Measurements from ENCODE around the gene PCF11. TPM values are rescaled to one million over a fixed set of nuclear protein-coding genes. Genes with fewer than 3 reads are reported as not detected.

Gene PCF11
- total RNA-seq, 1 experiment from 2014 or later = 41.9 TPM

DNA sequence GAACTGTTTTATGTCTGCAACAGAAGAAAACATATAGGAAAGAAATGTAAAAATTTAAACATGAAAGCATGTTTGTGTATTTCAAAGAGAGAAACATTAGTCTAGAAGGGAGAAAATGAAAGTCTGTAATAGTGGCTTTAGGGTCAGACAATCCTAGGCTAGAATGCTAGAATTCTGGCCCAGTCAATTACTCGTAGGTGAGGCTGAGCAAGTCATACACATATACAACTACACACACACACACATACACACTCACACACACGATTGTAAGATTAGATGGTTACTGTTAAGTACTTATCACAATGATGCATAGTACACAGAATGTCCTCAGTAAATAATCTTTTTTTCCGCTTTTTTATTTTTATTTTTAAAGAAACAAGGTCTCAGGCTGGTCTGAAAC is 37.7 kb upstream of the PCF11 start:
- TF ChIP-seq JUND (IDR thresholded peaks at IDR 0.05) (no peak), RAD21 (IDR thresholded peaks at IDR 0.05; ENCODE audit: low read depth) (no peak), YY1 (IDR thresholded peaks at IDR 0.05; ENCODE audit: extremely low read depth, insufficient replicate concordance, low read depth, low read length) (no peak), ATF3 (IDR thresholded peaks at IDR 0.05) (no peak), POLR2A (IDR thresholded peaks at IDR 0.05; ENCODE audit: borderline replicate concordance, extremely low read depth, insufficient read depth, insufficient read length) (no peak), ZFX (IDR thresholded peaks at IDR 0.05) (no peak), CBX3 (IDR thresholded peaks at IDR 0.05; ENCODE audit: low read depth) (no peak), POLR2AphosphoS5 (IDR thresholded peaks at IDR 0.05; ENCODE audit: low read depth, low read length) (no peak), CEBPB (IDR thresholded peaks at IDR 0.05; ENCODE audit: low read depth) (no peak), SIN3A (IDR thresholded peaks at IDR 0.05; ENCODE audit: low read depth) (no peak), EZH2phosphoT487 (IDR thresholded peaks at IDR 0.05; ENCODE audit: borderline replicate concordance) (no peak), TCF7L2 (IDR thresholded peaks at IDR 0.05; ENCODE audit: borderline replicate concordance, extremely low read depth, insufficient read depth, insufficient read length) (no peak), SP1 (IDR thresholded peaks at IDR 0.05; ENCODE audit: low read depth) (no peak), EGR1 (IDR thresholded peaks at IDR 0.05; ENCODE audit: low read depth) (no peak), ELF1 (IDR thresholded peaks at IDR 0.05; ENCODE audit: borderline replicate concordance, low read depth) (no peak)
- TF ChIP-seq, protein P1, sequence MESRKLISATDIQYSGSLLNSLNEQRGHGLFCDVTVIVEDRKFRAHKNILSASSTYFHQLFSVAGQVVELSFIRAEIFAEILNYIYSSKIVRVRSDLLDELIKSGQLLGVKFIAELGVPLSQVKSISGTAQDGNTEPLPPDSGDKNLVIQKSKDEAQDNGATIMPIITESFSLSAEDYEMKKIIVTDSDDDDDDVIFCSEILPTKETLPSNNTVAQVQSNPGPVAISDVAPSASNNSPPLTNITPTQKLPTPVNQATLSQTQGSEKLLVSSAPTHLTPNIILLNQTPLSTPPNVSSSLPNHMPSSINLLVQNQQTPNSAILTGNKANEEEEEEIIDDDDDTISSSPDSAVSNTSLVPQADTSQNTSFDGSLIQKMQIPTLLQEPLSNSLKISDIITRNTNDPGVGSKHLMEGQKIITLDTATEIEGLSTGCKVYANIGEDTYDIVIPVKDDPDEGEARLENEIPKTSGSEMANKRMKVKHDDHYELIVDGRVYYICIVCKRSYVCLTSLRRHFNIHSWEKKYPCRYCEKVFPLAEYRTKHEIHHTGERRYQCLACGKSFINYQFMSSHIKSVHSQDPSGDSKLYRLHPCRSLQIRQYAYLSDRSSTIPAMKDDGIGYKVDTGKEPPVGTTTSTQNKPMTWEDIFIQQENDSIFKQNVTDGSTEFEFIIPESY (IDR thresholded peaks at IDR 0.05; ENCODE audit: extremely low read depth, insufficient replicate concordance, low read length) = no peak
- TF ChIP-seq, protein P2, sequence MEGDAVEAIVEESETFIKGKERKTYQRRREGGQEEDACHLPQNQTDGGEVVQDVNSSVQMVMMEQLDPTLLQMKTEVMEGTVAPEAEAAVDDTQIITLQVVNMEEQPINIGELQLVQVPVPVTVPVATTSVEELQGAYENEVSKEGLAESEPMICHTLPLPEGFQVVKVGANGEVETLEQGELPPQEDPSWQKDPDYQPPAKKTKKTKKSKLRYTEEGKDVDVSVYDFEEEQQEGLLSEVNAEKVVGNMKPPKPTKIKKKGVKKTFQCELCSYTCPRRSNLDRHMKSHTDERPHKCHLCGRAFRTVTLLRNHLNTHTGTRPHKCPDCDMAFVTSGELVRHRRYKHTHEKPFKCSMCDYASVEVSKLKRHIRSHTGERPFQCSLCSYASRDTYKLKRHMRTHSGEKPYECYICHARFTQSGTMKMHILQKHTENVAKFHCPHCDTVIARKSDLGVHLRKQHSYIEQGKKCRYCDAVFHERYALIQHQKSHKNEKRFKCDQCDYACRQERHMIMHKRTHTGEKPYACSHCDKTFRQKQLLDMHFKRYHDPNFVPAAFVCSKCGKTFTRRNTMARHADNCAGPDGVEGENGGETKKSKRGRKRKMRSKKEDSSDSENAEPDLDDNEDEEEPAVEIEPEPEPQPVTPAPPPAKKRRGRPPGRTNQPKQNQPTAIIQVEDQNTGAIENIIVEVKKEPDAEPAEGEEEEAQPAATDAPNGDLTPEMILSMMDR (IDR thresholded peaks at IDR 0.05 in 2 of 3, conservative IDR thresholded peaks at IDR 0.05 in 1 of 3; ENCODE audit: borderline replicate concordance in 1 of 3, insufficient read depth in 1 of 3, low read depth in 2 of 3, low read length in 2 of 3) = no peak
- TF ChIP-seq, protein P3, sequence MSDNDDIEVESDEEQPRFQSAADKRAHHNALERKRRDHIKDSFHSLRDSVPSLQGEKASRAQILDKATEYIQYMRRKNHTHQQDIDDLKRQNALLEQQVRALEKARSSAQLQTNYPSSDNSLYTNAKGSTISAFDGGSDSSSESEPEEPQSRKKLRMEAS (IDR thresholded peaks at IDR 0.05) = no peak
- TF ChIP-seq, protein P4, sequence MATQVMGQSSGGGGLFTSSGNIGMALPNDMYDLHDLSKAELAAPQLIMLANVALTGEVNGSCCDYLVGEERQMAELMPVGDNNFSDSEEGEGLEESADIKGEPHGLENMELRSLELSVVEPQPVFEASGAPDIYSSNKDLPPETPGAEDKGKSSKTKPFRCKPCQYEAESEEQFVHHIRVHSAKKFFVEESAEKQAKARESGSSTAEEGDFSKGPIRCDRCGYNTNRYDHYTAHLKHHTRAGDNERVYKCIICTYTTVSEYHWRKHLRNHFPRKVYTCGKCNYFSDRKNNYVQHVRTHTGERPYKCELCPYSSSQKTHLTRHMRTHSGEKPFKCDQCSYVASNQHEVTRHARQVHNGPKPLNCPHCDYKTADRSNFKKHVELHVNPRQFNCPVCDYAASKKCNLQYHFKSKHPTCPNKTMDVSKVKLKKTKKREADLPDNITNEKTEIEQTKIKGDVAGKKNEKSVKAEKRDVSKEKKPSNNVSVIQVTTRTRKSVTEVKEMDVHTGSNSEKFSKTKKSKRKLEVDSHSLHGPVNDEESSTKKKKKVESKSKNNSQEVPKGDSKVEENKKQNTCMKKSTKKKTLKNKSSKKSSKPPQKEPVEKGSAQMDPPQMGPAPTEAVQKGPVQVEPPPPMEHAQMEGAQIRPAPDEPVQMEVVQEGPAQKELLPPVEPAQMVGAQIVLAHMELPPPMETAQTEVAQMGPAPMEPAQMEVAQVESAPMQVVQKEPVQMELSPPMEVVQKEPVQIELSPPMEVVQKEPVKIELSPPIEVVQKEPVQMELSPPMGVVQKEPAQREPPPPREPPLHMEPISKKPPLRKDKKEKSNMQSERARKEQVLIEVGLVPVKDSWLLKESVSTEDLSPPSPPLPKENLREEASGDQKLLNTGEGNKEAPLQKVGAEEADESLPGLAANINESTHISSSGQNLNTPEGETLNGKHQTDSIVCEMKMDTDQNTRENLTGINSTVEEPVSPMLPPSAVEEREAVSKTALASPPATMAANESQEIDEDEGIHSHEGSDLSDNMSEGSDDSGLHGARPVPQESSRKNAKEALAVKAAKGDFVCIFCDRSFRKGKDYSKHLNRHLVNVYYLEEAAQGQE (IDR thresholded peaks at IDR 0.05; ENCODE audit: low read depth) = no peak
- H3K4me3 ChIP-seq (replicated peaks in 1 of 2; ENCODE audit: low read depth in 1 of 2, low read length in 2 of 2) = no peak overlapping the region
- no peak for DNase-seq (ENCODE audit: low read depth, low spot score)
- ATAC-seq = no peak
- ChIA-PET CTCF (no interaction called here), POLR2A (no interaction called here), RAD21 (ENCODE audit: low non-redundant PET in 1 of 2, low total read pairs in 2 of 2, uncharacterized antibody in 2 of 2, unreplicated experiment in 2 of 2) (no interaction called here)
- H3K4me1 ChIP-seq (ENCODE audit: control insufficient read depth in 1 of 2, insufficient read depth in 2 of 2, low read length in 2 of 2) = no peaks in the 10 kb centered on the region
- H3K4me2 ChIP-seq (ENCODE audit: low read length) = no peak overlapping the region
- no TSS peak for BruUV-seq (replicated peaks)
- no peaks in the 10 kb centered on the region for H3K9me3 ChIP-seq (ENCODE audit: control insufficient read depth in 1 of 2, insufficient read depth in 1 of 2, low read depth in 1 of 2, low read length in 2 of 2)
- H3K36me3 ChIP-seq (ENCODE audit: control insufficient read depth in 1 of 2, insufficient read depth in 2 of 2, low read length in 2 of 2) = no peaks in the 10 kb centered on the region
- H2AFZ ChIP-seq (ENCODE audit: low read depth, low read length, poor library complexity, severe bottlenecking) = no peak overlapping the region
- no peaks in the 10 kb centered on the region for H3K9me2 ChIP-seq (ENCODE audit: insufficient read depth)
- intact Hi-C loops (cut with micrococcal nuclease) = no loop called here
- no peaks in the 10 kb centered on the region for H3K79me2 ChIP-seq (ENCODE audit: insufficient read depth, low read length)
- H3K27me3 ChIP-seq (ENCODE audit: insufficient read depth, low read length) = no peaks in the 10 kb centered on the region
- no peak overlapping the region for H3K9ac ChIP-seq (ENCODE audit: low read length)
- no peak overlapping the region for H3K27ac ChIP-seq (ENCODE audit: low read depth, low read length)
- no peaks in the 10 kb centered on the region for H4K20me1 ChIP-seq (ENCODE audit: insufficient read depth)

All from HCT116 (cell line).